ENCODE measurements around the gene KLHL29.

- TF ChIP-seq CTCF (conservative IDR thresholded peaks at IDR 0.05; ENCODE audit: low read depth in 2 of 2) (no peak), EZH2 (IDR thresholded peaks at IDR 0.05; ENCODE audit: low read depth, unreplicated experiment) (no peak), POLR2AphosphoS5 (IDR thresholded peaks at IDR 0.05; ENCODE audit: low read depth) (no peak), EZH2phosphoT487 (IDR thresholded peaks at IDR 0.05; ENCODE audit: unreplicated experiment) (no peak), REST (IDR thresholded peaks at IDR 0.05; ENCODE audit: unreplicated experiment) (no peak), JUNB (IDR thresholded peaks at IDR 0.05; ENCODE audit: unreplicated experiment) (no peak), CREB1 (CRISPR knock-in tag; IDR thresholded peaks at IDR 0.05; ENCODE audit: low read depth) (no peak), ZNF331 (CRISPR knock-in tag; IDR thresholded peaks at IDR 0.05; ENCODE audit: low read depth) (no peak)
Observed at GRCh38 chr2:23383100-23383499, 1.9 kb upstream of the KLHL29 start.
